WTC11 (cell line): ENCODE measurements around the gene SDHA. TPM values are rescaled to one million over a fixed set of nuclear protein-coding genes. Genes with fewer than 3 reads are reported as not detected.
"Not testable (repeated sequence)": the region's sequence is repeated elsewhere in the genome, so short reads cannot be mapped to it uniquely, and the experiment has no call there.

Source experiments
- ATAC-seq: fragments of 200-7000 bp; cut with Tn5 transposase; 2 replicates; pipeline ENCODE4 v1.10.0; 2021; ENCODE audit warnings: mild to moderate bottlenecking, moderate library complexity
- CTCF ChIA-PET: fragments of 300-600 bp; sonication (Branson Sonifier 250); formaldehyde crosslinking; loops from one replicate; lab custom pipeline; 2021; ENCODE audit warnings: antibody characterized with exemption; lab: Charles Lee
- POLR2A ChIA-PET: fragments of 350-600 bp; sonication (Branson Sonifier 250); formaldehyde crosslinking; loops from one replicate; lab custom pipeline; 2021; ENCODE audit warnings: antibody characterized with exemption; lab: Charles Lee
- DNase-seq: peaks from one replicate; pipeline ENCODE4 v3.0.0; 2021; ENCODE audit warnings: low spot score
- H3K27ac Mint-ChIP-seq: 2 replicates; pipeline ENCODE4 v1.8.0; 2021; ENCODE audit warnings: mixed read lengths
- H3K27me3 Mint-ChIP-seq: 2 replicates; pipeline ENCODE4 v1.8.0; 2021; ENCODE audit warnings: low read depth, mild to moderate bottlenecking, moderate library complexity, mixed read lengths
- H3K36me3 Mint-ChIP-seq: 2 replicates; pipeline ENCODE4 v1.8.0; 2021; ENCODE audit warnings: mixed read lengths
- H3K4me1 Mint-ChIP-seq: 2 replicates; pipeline ENCODE4 v1.8.0; 2022; ENCODE audit warnings: mixed read lengths
- H3K4me3 Mint-ChIP-seq: 2 replicates; pipeline ENCODE4 v1.8.0; 2021; ENCODE audit warnings: mild to moderate bottlenecking, moderate library complexity, mixed read lengths
- H3K9me3 Mint-ChIP-seq: 2 replicates; pipeline ENCODE4 v1.8.0; 2021; ENCODE audit warnings: mixed read lengths
- ATF1 ChIP-seq: sonication (generic); formaldehyde crosslinking; IDR thresholded peaks from 2 replicates; pipeline ENCODE4 v1.8.1; 2023; ENCODE audit warnings: mild to moderate bottlenecking, moderate library complexity, missing genetic modification reagents
- ATF6 ChIP-seq: sonication (generic); formaldehyde crosslinking; IDR thresholded peaks from 2 replicates; pipeline ENCODE4 v1.8.1; 2023; ENCODE audit warnings: mild to moderate bottlenecking, missing genetic modification reagents
- CREB1 ChIP-seq: sonication (generic); formaldehyde crosslinking; IDR thresholded peaks from 2 replicates; pipeline ENCODE4 v1.8.0; 2023; ENCODE audit warnings: mild to moderate bottlenecking, missing genetic modification reagents
- FOXJ3 ChIP-seq: sonication (generic); formaldehyde crosslinking; IDR thresholded peaks from 2 replicates; pipeline ENCODE4 v1.9.0; 2021; ENCODE audit warnings: missing genetic modification reagents, mild to moderate bottlenecking, borderline replicate concordance
- FOXP1 ChIP-seq: sonication (generic); formaldehyde crosslinking; IDR thresholded peaks from 2 replicates; pipeline ENCODE4 v1.8.0; 2022; ENCODE audit warnings: missing genetic modification reagents, mild to moderate bottlenecking, moderate library complexity, borderline replicate concordance
- GTF2I ChIP-seq: fragments of 250-450 bp; sonication (Bioruptor Pico); conservative IDR thresholded peaks from 2 replicates; pipeline ENCODE4 v1.4.0; 2021; ENCODE audit warnings: mild to moderate bottlenecking
- HMGXB4 ChIP-seq: sonication (generic); formaldehyde crosslinking; IDR thresholded peaks from 2 replicates; pipeline ENCODE4 v1.8.1; 2023; ENCODE audit warnings: mild to moderate bottlenecking, moderate library complexity, missing genetic modification reagents
- IRF2 ChIP-seq: sonication (generic); formaldehyde crosslinking; IDR thresholded peaks from 2 replicates; pipeline ENCODE4 v1.8.0; 2022; ENCODE audit warnings: low read depth, missing genetic modification reagents, borderline replicate concordance
- JAZF1 ChIP-seq: fragments of 250-450 bp; sonication (Bioruptor Pico); IDR thresholded peaks from 2 replicates; pipeline ENCODE4 v1.9.0; 2021; ENCODE audit warnings: moderate library complexity, mild to moderate bottlenecking, inconsistent platforms
- NFE2L1 ChIP-seq: sonication (generic); formaldehyde crosslinking; IDR thresholded peaks from 2 replicates; pipeline ENCODE4 v1.8.1; 2023; ENCODE audit warnings: missing genetic modification reagents
- NFYB ChIP-seq: sonication (generic); formaldehyde crosslinking; conservative IDR thresholded peaks from 2 replicates; pipeline ENCODE4 v1.8.0; 2022; ENCODE audit warnings: low read depth, missing genetic modification reagents
- NR2C2 ChIP-seq: sonication (generic); formaldehyde crosslinking; IDR thresholded peaks from 2 replicates; pipeline ENCODE4 v1.8.0; 2022; ENCODE audit warnings: mild to moderate bottlenecking, missing genetic modification reagents
- RORB ChIP-seq: fragments of 250-450 bp; sonication (Bioruptor Pico); IDR thresholded peaks from 2 replicates; pipeline ENCODE4 v1.9.0; 2021; ENCODE audit warnings: mild to moderate bottlenecking
- SOX15 ChIP-seq: fragments of 250-450 bp; sonication (Bioruptor Pico); IDR thresholded peaks from 2 replicates; pipeline ENCODE4 v1.9.0; 2021; ENCODE audit warnings: mild to moderate bottlenecking
- SP1 ChIP-seq: sonication (generic); formaldehyde crosslinking; conservative IDR thresholded peaks from 2 replicates; pipeline ENCODE4 v1.8.1; 2022; ENCODE audit warnings: missing genetic modification reagents
- STAT6 ChIP-seq: sonication (generic); formaldehyde crosslinking; conservative IDR thresholded peaks from 2 replicates; pipeline ENCODE4 v1.8.1; 2023; ENCODE audit warnings: mild to moderate bottlenecking, low read depth, missing genetic modification reagents, moderate library complexity
- ZNF121 ChIP-seq: sonication (generic); formaldehyde crosslinking; IDR thresholded peaks from 2 replicates; pipeline ENCODE4 v1.8.0; 2023; ENCODE audit warnings: missing genetic modification reagents
- ZNF263 ChIP-seq: sonication (generic); formaldehyde crosslinking; IDR thresholded peaks from 2 replicates; pipeline ENCODE4 v1.8.1; 2022; ENCODE audit warnings: low read depth, mild to moderate bottlenecking, moderate library complexity, missing genetic modification reagents
- ZNF416 ChIP-seq: fragments of 250-450 bp; sonication (Bioruptor Pico); IDR thresholded peaks from 2 replicates; pipeline ENCODE4 v1.9.0; 2021; ENCODE audit warnings: mild to moderate bottlenecking, inconsistent platforms
- total RNA-seq: library from RNA; stranded (reverse); gene quantifications from 3 replicates; pipeline ENCODE4 v1.2.3, GENCODE V29; 2021
- TF ChIP-seq, protein P1 (sequence below): sonication (generic); formaldehyde crosslinking; IDR thresholded peaks from 2 replicates; pipeline ENCODE4 v1.8.1; 2023; ENCODE audit warnings: mild to moderate bottlenecking, missing genetic modification reagents, moderate library complexity
- TF ChIP-seq, protein P2 (sequence below): sonication (generic); formaldehyde crosslinking; IDR thresholded peaks from 2 replicates; pipeline ENCODE4 v1.8.0; 2022; ENCODE audit warnings: mild to moderate bottlenecking, missing genetic modification reagents

The SDHA gene
- total RNA-seq, 1 experiment from 2014 or later: 145 TPM

DNA sequence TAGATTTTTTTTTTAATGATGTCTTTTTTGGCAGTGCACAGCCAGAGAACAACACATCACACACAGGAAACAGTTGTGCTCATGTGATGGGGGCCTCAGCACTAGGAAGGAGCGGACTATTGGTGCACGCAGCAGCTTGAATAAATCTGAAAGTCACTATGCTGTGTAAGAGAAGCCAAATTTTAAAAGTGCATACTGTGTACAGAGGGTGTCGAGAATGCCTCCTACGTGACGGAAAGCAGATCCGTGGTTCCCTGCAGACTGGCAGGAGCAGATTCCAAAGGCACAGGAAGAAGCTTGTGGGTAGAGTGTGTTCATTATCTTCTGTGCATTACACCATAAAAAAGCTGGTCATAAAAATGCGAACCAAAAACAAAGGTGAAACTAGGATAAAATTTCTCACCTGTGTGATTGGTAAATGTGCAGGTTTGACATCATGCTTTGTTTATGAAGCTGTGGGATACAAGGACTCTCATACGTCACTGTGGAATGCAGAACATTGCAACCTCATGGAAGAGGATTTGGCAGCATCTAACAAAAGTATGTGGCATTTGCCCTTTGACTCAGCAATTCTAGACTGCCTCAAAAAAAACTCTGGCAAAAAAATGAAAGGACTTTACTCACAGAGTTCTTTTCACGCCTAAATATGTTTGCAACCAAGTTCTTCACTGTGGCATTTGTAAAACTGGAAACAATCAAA is 45.3 kb downstream of the SDHA start:
- H3K27ac Mint-ChIP-seq, H3K27me3 Mint-ChIP-seq, CTCF ChIA-PET, H3K9me3 Mint-ChIP-seq, H3K4me3 Mint-ChIP-seq, H3K4me1 Mint-ChIP-seq, DNase-seq, ATAC-seq, POLR2A ChIA-PET: not testable (repeated sequence)
- H3K36me3 Mint-ChIP-seq: peaks cover 26% of the 10 kb centered on the region

DNA sequence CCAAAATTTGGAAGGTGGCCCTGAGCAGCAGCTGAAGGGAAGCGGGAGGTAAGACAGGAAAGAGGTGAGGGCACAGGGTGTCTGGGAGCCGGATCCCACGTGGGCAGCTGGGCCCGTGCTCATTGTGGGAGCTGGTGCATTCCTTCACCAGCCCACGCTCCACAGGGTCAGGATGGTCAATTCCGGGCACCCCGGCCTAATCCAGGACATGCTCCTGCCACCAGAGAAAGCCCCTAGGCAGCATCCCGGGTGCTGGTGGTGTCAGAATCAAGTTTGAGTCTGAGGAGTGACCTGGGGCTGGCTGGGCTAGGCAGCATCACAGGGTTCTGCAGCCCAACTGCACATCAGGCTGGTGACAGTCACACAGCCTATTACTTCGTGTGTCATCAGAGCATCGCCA is 46.2 kb downstream of the SDHA start:
- POLR2A ChIA-PET: no interaction called here
- H3K4me1 Mint-ChIP-seq: no peaks in the 10 kb centered on the region
- no peak overlapping the region for H3K4me3 Mint-ChIP-seq
- TF ChIP-seq, protein P1, sequence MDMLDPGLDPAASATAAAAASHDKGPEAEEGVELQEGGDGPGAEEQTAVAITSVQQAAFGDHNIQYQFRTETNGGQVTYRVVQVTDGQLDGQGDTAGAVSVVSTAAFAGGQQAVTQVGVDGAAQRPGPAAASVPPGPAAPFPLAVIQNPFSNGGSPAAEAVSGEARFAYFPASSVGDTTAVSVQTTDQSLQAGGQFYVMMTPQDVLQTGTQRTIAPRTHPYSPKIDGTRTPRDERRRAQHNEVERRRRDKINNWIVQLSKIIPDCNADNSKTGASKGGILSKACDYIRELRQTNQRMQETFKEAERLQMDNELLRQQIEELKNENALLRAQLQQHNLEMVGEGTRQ: no peak
- TF ChIP-seq GTF2I (CRISPR knock-in tag) (no peak), RORB (CRISPR knock-in tag) (no peak), FOXJ3 (CRISPR knock-in tag) (no peak), SOX15 (no peak), SP1 (CRISPR knock-in tag) (no peak), STAT6 (CRISPR knock-in tag) (no peak), NFYB (CRISPR knock-in tag) (no peak), ATF6 (CRISPR knock-in tag) (no peak)
- peaks cover 4% of the 10 kb centered on the region for H3K9me3 Mint-ChIP-seq
- no peak for ATAC-seq
- peaks cover 3% of the 10 kb centered on the region for H3K27me3 Mint-ChIP-seq
- CTCF ChIA-PET: no interaction called here
- H3K36me3 Mint-ChIP-seq: peaks cover 21% of the 10 kb centered on the region
- no peak for DNase-seq
- H3K27ac Mint-ChIP-seq: no peak overlapping the region

DNA sequence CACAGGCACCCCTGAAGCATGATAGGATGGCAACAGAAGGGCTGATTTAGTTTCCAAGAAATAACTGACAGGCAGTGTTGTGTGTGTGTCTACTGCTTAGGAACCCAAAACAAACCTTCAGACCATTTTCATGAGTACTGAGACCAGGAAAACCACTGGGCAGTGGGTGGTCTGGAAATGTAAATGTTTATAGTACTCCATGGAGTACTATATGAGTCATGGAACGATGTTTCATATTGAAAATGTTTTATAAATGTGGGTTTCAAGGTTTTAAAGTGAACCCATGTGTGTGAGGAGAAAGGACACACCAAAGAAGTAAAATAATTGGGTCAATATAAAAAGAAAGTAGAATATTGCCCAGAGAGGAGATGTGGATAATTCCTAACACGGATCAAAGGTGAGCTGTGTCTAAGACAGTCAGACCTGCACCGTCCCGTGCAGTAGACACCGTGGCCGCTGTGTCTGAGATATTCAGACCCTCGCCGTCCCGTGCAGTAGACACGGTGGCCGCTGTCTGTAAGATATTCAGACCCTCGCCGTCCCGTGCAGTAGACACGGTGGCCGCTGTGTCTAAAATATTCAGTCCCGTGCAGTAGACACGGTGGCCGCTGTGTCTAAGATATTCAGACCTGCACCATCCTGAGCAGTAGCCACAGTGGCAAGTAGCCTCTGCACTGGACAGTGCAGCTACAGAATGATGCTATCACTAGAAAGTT is 48.3 kb downstream of the SDHA start:
- POLR2A ChIA-PET, H3K9me3 Mint-ChIP-seq, H3K4me1 Mint-ChIP-seq, H3K4me3 Mint-ChIP-seq, ATAC-seq, DNase-seq, H3K27ac Mint-ChIP-seq, H3K27me3 Mint-ChIP-seq, CTCF ChIA-PET: not testable (repeated sequence)
- H3K36me3 Mint-ChIP-seq: peaks cover 21% of the 10 kb centered on the region

DNA sequence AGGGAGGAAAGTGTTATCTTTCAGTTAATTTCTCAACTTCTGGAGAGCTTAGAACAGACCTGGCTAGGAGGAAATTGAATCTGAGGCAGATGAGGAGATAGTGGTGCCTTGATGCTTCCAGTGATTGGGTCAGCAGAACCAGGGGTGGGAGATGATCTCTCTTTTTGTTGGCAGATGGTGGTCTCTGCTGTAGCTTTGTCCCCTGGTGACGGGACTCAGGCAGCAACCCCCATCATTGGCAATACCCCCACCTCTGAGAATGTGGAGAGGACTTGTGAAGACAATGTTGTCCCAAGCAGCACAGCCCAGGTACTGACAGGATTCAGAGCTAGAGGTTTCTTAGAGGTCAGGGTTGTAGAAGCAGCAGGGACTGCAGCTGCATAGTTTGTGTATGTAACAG is 49.6 kb downstream of the SDHA start:
- Mint-ChIP-seq H3K36me3 (peaks cover 14% of the 10 kb centered on the region), H3K9me3 (no peaks in the 10 kb centered on the region), H3K4me1 (peaks cover 14% of the 10 kb centered on the region), H3K27me3 (peaks cover 3% of the 10 kb centered on the region)
- DNase-seq: no peak
- CTCF ChIA-PET: no interaction called here
- TF ChIP-seq HMGXB4 (no peak), JAZF1 (CRISPR knock-in tag) (no peak), CREB1 (CRISPR knock-in tag) (no peak), IRF2 (CRISPR knock-in tag) (no peak), ATF1 (CRISPR knock-in tag) (no peak), ZNF121 (no peak), NR2C2 (CRISPR knock-in tag) (no peak), FOXP1 (no peak), NFE2L1 (CRISPR knock-in tag) (no peak), ZNF416 (CRISPR knock-in tag) (no peak), NFYB (CRISPR knock-in tag) (no peak), ZNF263 (CRISPR knock-in tag) (no peak)
- TF ChIP-seq, protein P2, sequence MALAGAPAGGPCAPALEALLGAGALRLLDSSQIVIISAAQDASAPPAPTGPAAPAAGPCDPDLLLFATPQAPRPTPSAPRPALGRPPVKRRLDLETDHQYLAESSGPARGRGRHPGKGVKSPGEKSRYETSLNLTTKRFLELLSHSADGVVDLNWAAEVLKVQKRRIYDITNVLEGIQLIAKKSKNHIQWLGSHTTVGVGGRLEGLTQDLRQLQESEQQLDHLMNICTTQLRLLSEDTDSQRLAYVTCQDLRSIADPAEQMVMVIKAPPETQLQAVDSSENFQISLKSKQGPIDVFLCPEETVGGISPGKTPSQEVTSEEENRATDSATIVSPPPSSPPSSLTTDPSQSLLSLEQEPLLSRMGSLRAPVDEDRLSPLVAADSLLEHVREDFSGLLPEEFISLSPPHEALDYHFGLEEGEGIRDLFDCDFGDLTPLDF (CRISPR knock-in tag): no peak
- TF ChIP-seq, all 79 proteins: peak for 0
- POLR2A ChIA-PET: no interaction called here
- no peak overlapping the region for H3K4me3 Mint-ChIP-seq
- ATAC-seq: no peak
- H3K27ac Mint-ChIP-seq: no peak overlapping the region
